ENCODE results near the gene DNMT3B.

DNA sequence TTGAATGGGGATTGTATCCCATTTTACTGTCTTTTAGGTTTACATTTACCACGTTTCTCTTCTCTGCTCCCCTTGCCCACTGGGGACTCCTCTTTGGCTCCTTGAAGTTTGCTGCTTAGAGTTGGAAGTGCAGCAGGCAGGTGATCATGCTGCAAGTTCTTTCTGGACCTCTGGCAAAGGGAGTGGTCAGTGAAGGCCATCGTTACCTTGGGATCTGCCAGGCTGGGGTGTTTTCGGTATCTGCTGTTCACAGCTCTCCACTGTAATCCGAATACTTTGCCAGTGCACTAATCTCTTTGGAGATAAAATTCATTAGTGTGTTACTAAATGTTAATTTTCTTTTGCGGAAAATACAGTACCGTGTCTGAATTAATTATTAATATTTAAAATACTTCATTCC, 87.4 kb downstream of the DNMT3B start:
- TF ChIP-seq POLR2A (IDR thresholded peaks at IDR 0.05) (no peak), POLR2AphosphoS5 (IDR thresholded peaks at IDR 0.05) (no peak)
